ENCODE measurements around the gene DEPDC5. TPM values are rescaled to one million over a fixed set of nuclear protein-coding genes. Genes with fewer than 3 reads are reported as not detected.

The DEPDC5 gene
- total and polyA plus RNA-seq, 2 donors (not counting 1 experiment from before 2014, with no cell fraction given) = 35.5 to 124 TPM

DNA sequence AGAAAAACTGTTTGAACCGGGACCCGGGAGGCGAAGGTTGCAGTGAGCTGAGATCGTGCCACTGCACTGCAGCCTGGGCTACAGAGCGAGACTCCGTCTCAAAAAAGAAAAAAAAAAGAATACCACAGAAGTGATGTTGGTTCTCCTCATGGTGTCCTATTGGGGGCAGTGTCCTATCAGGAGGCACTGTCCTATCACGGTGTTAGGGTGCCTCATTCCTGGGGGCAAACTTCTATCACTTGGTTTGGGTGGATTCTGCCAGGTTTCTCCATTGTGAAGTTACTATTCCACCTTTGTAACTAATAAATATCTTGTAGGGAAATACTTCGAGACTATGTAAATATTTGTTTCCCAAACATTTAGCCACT lies 23.5 kb upstream of the DEPDC5 start:
- Histone ChIP-seq H3K36me3 (replicated peaks in 1 of 2; ENCODE audit: control extremely low read depth in 1 of 2, control insufficient read depth in 1 of 2, extremely low read depth in 1 of 2, insufficient read depth in 2 of 2, low read length in 1 of 2) (peaks cover 0 to 15% of the 10 kb centered on the region in 2 experiments), H4K20me1 (ENCODE audit: control insufficient read depth, insufficient read depth, low read length, poor library complexity, severe bottlenecking) (peaks cover 60% of the 10 kb centered on the region), H3K9ac (ENCODE audit: low read length) (no peak overlapping the region), H3K4me1 (ENCODE audit: control insufficient read depth in 2 of 2, insufficient read depth in 2 of 2, low read length in 2 of 2) (no peaks in the 10 kb centered on the region), H3K27me3 (replicated peaks in 1 of 4; ENCODE audit: control extremely low read depth in 1 of 4, control insufficient read depth in 3 of 4, insufficient read depth in 4 of 4, low read length in 3 of 4) (no peaks in the 10 kb centered on the region), H3K4me3 (ENCODE audit: control extremely low read depth in 1 of 5, extremely low read depth in 1 of 5, insufficient read depth in 1 of 5, low read depth in 2 of 5, low read length in 4 of 5) (no peak overlapping the region), H3K4me2 (replicated peaks; ENCODE audit: low read depth, low read length, poor library complexity, severe bottlenecking) (no peak overlapping the region), H3K79me2 (ENCODE audit: control insufficient read depth, insufficient read depth, low read length) (peaks cover 90% of the 10 kb centered on the region), H2AFZ (ENCODE audit: insufficient read depth, low read depth, low read length, poor library complexity, severe bottlenecking) (no peak overlapping the region), H3K27ac (ENCODE audit: low read length in 2 of 2) (no peak overlapping the region), H3K9me3 (ENCODE audit: control extremely low read depth in 1 of 3, control insufficient read depth in 2 of 3, insufficient read depth in 1 of 3, low read length in 2 of 3) (no peaks in the 10 kb centered on the region)
- Mint-ChIP-seq H3K4me1 (peaks cover 8% of the 10 kb centered on the region), H3K27me3 (no peaks in the 10 kb centered on the region), H3K4me3 (no peak overlapping the region), H3K27ac (no peak overlapping the region), H3K9me3 (ENCODE audit: insufficient read depth) (no peaks in the 10 kb centered on the region)
- intact Hi-C loops (cut with micrococcal nuclease) = no loop called here
- 100% methylated on average over 4 of the region's 8 CpGs for WGBS (ENCODE audit: insufficient coverage)
- no peak for TF ChIP-seq EZH2 (IDR thresholded peaks at IDR 0.05; ENCODE audit: borderline replicate concordance, insufficient read depth, low read depth, low read length, poor library complexity, severe bottlenecking)
- no peak for TF ChIP-seq CTCF (IDR thresholded peaks at IDR 0.05)
- POLR2A ChIA-PET = no interaction called here
- ATAC-seq (ENCODE audit: low read depth) = no peak
- CTCF ChIA-PET = interaction anchor here (0.7 kb wide), 1 partner anchor 66 kb away, joined by 5 read pairs; no protein-coding TSS in a partner anchor
- no peak for DNase-seq

DNA sequence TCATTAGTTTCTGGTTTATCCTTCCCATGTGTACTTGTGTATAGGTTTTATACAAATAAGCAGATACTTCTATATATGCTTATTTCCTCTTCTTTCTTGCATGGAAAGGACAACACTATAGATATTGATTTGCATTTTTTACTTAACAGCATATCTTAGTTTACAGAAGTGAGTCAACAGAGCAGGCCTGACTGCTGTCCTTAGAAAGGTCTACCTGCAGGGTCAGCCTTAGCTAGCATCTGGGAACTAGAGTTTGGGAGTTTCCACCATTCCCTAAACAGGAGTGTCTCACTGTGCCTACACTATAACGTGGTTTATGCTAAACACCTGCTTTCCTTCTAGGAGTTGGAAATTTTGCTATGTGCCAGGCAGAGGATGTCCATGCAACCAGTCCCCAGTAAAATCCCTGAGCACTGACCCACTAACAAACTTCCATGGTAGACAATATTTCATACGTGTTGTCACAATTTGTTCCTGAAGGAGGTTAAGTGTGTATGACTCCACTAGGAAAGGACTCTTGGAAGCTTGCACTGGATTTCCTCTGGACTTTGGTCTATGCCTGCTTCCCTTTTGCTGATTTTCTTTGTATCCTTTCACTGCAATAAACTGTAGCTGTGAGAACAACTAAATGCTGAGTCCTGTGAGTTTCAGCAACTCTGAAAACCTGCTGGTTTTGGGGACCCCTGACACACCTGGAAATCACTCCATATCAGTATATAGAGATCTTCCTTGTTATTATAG lies 21.6 kb upstream of the DEPDC5 start:
- intact Hi-C loops (cut with micrococcal nuclease) = no loop called here
- peaks cover 9% of the 10 kb centered on the region for H3K4me1 Mint-ChIP-seq
- no peaks in the 10 kb centered on the region for H3K9me3 ChIP-seq (ENCODE audit: control extremely low read depth in 1 of 3, control insufficient read depth in 2 of 3, insufficient read depth in 1 of 3, low read length in 2 of 3)
- no CpG with 5 or more reads among the region's 2 CpGs for WGBS (ENCODE audit: insufficient coverage)
- no peaks in the 10 kb centered on the region for H3K27me3 ChIP-seq (replicated peaks in 1 of 4; ENCODE audit: control extremely low read depth in 1 of 4, control insufficient read depth in 3 of 4, insufficient read depth in 4 of 4, low read length in 3 of 4)
- DNase-seq (no peak), ATAC-seq (ENCODE audit: low read depth) (no peak)
- H3K9ac ChIP-seq (ENCODE audit: low read length) = no peak overlapping the region
- H4K20me1 ChIP-seq (ENCODE audit: control insufficient read depth, insufficient read depth, low read length, poor library complexity, severe bottlenecking) = peaks cover 70% of the 10 kb centered on the region
- H3K4me3 Mint-ChIP-seq = no peak overlapping the region
- TF ChIP-seq EZH2 (IDR thresholded peaks at IDR 0.05; ENCODE audit: borderline replicate concordance, insufficient read depth, low read depth, low read length, poor library complexity, severe bottlenecking) = no peak
- TF ChIP-seq CTCF (IDR thresholded peaks at IDR 0.05) = no peak
- no peak overlapping the region for H2AFZ ChIP-seq (ENCODE audit: insufficient read depth, low read depth, low read length, poor library complexity, severe bottlenecking)
- no peaks in the 10 kb centered on the region for H3K4me1 ChIP-seq (ENCODE audit: control insufficient read depth in 2 of 2, insufficient read depth in 2 of 2, low read length in 2 of 2)
- H3K9me3 Mint-ChIP-seq (ENCODE audit: insufficient read depth) = no peaks in the 10 kb centered on the region
- H3K4me3 ChIP-seq (ENCODE audit: control extremely low read depth in 1 of 5, extremely low read depth in 1 of 5, insufficient read depth in 1 of 5, low read depth in 2 of 5, low read length in 4 of 5) = no peak overlapping the region
- no peak overlapping the region for H3K4me2 ChIP-seq (replicated peaks; ENCODE audit: low read depth, low read length, poor library complexity, severe bottlenecking)
- POLR2A ChIA-PET = interaction anchor here (0.6 kb wide), 1 partner anchor 59 kb away, joined by 3 read pairs; no protein-coding TSS in a partner anchor
- H3K27ac Mint-ChIP-seq = no peak overlapping the region
- no peaks in the 10 kb centered on the region for H3K27me3 Mint-ChIP-seq
- CTCF ChIA-PET = no interaction called here
- H3K27ac ChIP-seq (ENCODE audit: low read length in 2 of 2) = peak overlapping the region in 1 of 2 donors; percentile 1
- H3K79me2 ChIP-seq (ENCODE audit: control insufficient read depth, insufficient read depth, low read length) = peaks cover 87% of the 10 kb centered on the region
- peaks cover 0 to 18% of the 10 kb centered on the region in 2 experiments for H3K36me3 ChIP-seq (replicated peaks in 1 of 2; ENCODE audit: control extremely low read depth in 1 of 2, control insufficient read depth in 1 of 2, extremely low read depth in 1 of 2, insufficient read depth in 2 of 2, low read length in 1 of 2)

Measured in B cell (primary cell).